WTC11 (cell line): ENCODE results near the gene HSDL2. TPM values are rescaled to one million over a fixed set of nuclear protein-coding genes. Genes with fewer than 3 reads are reported as not detected.

Experiments used
- KAT7 ChIP-seq: sonication (generic); formaldehyde crosslinking; IDR thresholded peaks from 2 replicates; pipeline ENCODE4 v1.8.1; 2023; ENCODE audit warnings: missing genetic modification reagents, mild to moderate bottlenecking, borderline replicate concordance
- MYBL2 ChIP-seq: sonication (generic); formaldehyde crosslinking; IDR thresholded peaks from 2 replicates; pipeline ENCODE4 v1.8.1; 2023; ENCODE audit warnings: mild to moderate bottlenecking, moderate library complexity, missing genetic modification reagents
- NR3C1 ChIP-seq: sonication (generic); formaldehyde crosslinking; conservative IDR thresholded peaks from 2 replicates; pipeline ENCODE4 v1.8.1; 2023; ENCODE audit warnings: low read depth, mild to moderate bottlenecking, missing genetic modification reagents
- total RNA-seq: library from RNA; stranded (reverse); gene quantifications from 3 replicates; pipeline ENCODE4 v1.2.3, GENCODE V29; 2021
- TF ChIP-seq, protein P1 (sequence below): fragments of 250-450 bp; sonication (Bioruptor Pico); IDR thresholded peaks from 2 replicates; pipeline ENCODE4 v1.9.0; 2021; ENCODE audit warnings: mild to moderate bottlenecking, borderline replicate concordance
- TF ChIP-seq, protein P2 (sequence below): sonication (generic); formaldehyde crosslinking; IDR thresholded peaks from 2 replicates; pipeline ENCODE4 v1.8.1; 2023; ENCODE audit warnings: mild to moderate bottlenecking, missing genetic modification reagents
- TF ChIP-seq, protein P3 (sequence below): sonication (generic); formaldehyde crosslinking; IDR thresholded peaks from 2 replicates; pipeline ENCODE4 v1.8.0; 2022; ENCODE audit warnings: mild to moderate bottlenecking, missing genetic modification reagents
- TF ChIP-seq, protein P4 (sequence below): sonication (generic); formaldehyde crosslinking; IDR thresholded peaks from 2 replicates; pipeline ENCODE4 v1.8.0; 2022; ENCODE audit warnings: mild to moderate bottlenecking, missing genetic modification reagents
- TF ChIP-seq, protein P5 (sequence below): sonication (generic); formaldehyde crosslinking; IDR thresholded peaks from 2 replicates; pipeline ENCODE4 v1.8.1; 2023; ENCODE audit warnings: mild to moderate bottlenecking, missing genetic modification reagents, moderate library complexity
- TF ChIP-seq, protein P6 (sequence below): sonication (generic); formaldehyde crosslinking; IDR thresholded peaks from 2 replicates; pipeline ENCODE4 v1.8.0; 2023; ENCODE audit warnings: missing genetic modification reagents, mild to moderate bottlenecking, borderline replicate concordance
- TF ChIP-seq, protein P7 (sequence below): sonication (generic); formaldehyde crosslinking; IDR thresholded peaks from 2 replicates; pipeline ENCODE4 v1.8.0; 2023; ENCODE audit warnings: mild to moderate bottlenecking, missing genetic modification reagents
- TF ChIP-seq, protein P8 (sequence below): sonication (generic); formaldehyde crosslinking; IDR thresholded peaks from 2 replicates; pipeline ENCODE4 v1.8.1; 2023; ENCODE audit warnings: mild to moderate bottlenecking, moderate library complexity, missing genetic modification reagents
- TF ChIP-seq, protein P9 (sequence below): sonication (generic); formaldehyde crosslinking; IDR thresholded peaks from 2 replicates; pipeline ENCODE4 v1.8.1; 2023; ENCODE audit warnings: mild to moderate bottlenecking, missing genetic modification reagents, moderate library complexity
- TF ChIP-seq, protein P10 (sequence below): sonication (generic); formaldehyde crosslinking; IDR thresholded peaks from 2 replicates; pipeline ENCODE4 v1.8.1; 2022; ENCODE audit warnings: low read depth, mild to moderate bottlenecking, moderate library complexity, missing genetic modification reagents, borderline replicate concordance

Gene HSDL2
- total RNA-seq, 1 experiment from 2014 or later: 13.8 TPM

DNA sequence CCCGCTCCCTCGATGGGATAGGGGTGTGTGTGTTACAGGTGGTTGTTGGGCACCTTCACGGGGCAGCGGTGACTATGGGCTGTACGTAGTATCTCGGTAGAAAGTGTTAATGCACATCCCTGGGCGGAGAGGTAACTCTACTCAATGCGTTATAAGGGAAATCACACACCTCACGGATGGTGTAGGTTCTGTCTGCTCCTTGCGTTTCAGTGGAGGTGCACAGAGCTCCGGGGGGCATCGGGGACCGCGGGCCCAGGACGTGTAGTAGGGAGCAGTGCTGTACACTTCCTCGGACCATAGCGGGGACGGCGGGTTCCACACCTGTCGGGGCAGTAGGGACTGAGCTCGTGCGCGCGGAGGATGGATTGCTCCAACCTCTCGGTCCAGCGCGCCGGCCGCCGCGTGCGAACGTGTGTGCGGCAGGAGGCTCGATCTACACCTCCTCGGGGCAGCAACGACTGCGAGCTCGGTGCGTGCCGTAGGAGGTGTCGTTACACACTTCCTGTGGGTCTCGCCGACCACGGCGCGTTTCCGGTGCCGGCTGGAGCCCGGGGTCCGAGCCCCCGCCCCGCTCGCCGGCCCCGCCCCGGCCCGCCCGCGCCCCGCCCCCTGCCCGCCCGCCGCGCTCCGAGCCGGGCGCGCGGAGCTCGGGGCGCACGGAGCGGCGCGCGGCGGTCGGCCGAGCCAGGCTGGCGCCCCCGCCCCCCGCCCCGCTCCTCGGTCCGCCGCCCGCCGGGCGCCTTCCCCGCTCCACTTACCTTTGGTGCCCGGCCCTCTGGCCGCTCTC is 106.5 kb downstream of the HSDL2 start, which contains the start of gene KIAA1958 (continued):
- TF ChIP-seq, protein P1, sequence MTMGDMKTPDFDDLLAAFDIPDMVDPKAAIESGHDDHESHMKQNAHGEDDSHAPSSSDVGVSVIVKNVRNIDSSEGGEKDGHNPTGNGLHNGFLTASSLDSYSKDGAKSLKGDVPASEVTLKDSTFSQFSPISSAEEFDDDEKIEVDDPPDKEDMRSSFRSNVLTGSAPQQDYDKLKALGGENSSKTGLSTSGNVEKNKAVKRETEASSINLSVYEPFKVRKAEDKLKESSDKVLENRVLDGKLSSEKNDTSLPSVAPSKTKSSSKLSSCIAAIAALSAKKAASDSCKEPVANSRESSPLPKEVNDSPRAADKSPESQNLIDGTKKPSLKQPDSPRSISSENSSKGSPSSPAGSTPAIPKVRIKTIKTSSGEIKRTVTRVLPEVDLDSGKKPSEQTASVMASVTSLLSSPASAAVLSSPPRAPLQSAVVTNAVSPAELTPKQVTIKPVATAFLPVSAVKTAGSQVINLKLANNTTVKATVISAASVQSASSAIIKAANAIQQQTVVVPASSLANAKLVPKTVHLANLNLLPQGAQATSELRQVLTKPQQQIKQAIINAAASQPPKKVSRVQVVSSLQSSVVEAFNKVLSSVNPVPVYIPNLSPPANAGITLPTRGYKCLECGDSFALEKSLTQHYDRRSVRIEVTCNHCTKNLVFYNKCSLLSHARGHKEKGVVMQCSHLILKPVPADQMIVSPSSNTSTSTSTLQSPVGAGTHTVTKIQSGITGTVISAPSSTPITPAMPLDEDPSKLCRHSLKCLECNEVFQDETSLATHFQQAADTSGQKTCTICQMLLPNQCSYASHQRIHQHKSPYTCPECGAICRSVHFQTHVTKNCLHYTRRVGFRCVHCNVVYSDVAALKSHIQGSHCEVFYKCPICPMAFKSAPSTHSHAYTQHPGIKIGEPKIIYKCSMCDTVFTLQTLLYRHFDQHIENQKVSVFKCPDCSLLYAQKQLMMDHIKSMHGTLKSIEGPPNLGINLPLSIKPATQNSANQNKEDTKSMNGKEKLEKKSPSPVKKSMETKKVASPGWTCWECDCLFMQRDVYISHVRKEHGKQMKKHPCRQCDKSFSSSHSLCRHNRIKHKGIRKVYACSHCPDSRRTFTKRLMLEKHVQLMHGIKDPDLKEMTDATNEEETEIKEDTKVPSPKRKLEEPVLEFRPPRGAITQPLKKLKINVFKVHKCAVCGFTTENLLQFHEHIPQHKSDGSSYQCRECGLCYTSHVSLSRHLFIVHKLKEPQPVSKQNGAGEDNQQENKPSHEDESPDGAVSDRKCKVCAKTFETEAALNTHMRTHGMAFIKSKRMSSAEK (CRISPR knock-in tag): no peak
- peak; percentile 77 for TF ChIP-seq MYBL2 (CRISPR knock-in tag)
- TF ChIP-seq, protein P2, sequence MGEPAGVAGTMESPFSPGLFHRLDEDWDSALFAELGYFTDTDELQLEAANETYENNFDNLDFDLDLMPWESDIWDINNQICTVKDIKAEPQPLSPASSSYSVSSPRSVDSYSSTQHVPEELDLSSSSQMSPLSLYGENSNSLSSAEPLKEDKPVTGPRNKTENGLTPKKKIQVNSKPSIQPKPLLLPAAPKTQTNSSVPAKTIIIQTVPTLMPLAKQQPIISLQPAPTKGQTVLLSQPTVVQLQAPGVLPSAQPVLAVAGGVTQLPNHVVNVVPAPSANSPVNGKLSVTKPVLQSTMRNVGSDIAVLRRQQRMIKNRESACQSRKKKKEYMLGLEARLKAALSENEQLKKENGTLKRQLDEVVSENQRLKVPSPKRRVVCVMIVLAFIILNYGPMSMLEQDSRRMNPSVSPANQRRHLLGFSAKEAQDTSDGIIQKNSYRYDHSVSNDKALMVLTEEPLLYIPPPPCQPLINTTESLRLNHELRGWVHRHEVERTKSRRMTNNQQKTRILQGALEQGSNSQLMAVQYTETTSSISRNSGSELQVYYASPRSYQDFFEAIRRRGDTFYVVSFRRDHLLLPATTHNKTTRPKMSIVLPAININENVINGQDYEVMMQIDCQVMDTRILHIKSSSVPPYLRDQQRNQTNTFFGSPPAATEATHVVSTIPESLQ (CRISPR knock-in tag): no peak
- TF ChIP-seq, protein P3, sequence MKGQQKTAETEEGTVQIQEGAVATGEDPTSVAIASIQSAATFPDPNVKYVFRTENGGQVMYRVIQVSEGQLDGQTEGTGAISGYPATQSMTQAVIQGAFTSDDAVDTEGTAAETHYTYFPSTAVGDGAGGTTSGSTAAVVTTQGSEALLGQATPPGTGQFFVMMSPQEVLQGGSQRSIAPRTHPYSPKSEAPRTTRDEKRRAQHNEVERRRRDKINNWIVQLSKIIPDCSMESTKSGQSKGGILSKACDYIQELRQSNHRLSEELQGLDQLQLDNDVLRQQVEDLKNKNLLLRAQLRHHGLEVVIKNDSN (CRISPR knock-in tag): peak; percentile 64
- TF ChIP-seq, protein P4, sequence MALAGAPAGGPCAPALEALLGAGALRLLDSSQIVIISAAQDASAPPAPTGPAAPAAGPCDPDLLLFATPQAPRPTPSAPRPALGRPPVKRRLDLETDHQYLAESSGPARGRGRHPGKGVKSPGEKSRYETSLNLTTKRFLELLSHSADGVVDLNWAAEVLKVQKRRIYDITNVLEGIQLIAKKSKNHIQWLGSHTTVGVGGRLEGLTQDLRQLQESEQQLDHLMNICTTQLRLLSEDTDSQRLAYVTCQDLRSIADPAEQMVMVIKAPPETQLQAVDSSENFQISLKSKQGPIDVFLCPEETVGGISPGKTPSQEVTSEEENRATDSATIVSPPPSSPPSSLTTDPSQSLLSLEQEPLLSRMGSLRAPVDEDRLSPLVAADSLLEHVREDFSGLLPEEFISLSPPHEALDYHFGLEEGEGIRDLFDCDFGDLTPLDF: no peak
- TF ChIP-seq, protein P5, sequence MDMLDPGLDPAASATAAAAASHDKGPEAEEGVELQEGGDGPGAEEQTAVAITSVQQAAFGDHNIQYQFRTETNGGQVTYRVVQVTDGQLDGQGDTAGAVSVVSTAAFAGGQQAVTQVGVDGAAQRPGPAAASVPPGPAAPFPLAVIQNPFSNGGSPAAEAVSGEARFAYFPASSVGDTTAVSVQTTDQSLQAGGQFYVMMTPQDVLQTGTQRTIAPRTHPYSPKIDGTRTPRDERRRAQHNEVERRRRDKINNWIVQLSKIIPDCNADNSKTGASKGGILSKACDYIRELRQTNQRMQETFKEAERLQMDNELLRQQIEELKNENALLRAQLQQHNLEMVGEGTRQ (CRISPR knock-in tag): no peak
- TF ChIP-seq, protein P6, sequence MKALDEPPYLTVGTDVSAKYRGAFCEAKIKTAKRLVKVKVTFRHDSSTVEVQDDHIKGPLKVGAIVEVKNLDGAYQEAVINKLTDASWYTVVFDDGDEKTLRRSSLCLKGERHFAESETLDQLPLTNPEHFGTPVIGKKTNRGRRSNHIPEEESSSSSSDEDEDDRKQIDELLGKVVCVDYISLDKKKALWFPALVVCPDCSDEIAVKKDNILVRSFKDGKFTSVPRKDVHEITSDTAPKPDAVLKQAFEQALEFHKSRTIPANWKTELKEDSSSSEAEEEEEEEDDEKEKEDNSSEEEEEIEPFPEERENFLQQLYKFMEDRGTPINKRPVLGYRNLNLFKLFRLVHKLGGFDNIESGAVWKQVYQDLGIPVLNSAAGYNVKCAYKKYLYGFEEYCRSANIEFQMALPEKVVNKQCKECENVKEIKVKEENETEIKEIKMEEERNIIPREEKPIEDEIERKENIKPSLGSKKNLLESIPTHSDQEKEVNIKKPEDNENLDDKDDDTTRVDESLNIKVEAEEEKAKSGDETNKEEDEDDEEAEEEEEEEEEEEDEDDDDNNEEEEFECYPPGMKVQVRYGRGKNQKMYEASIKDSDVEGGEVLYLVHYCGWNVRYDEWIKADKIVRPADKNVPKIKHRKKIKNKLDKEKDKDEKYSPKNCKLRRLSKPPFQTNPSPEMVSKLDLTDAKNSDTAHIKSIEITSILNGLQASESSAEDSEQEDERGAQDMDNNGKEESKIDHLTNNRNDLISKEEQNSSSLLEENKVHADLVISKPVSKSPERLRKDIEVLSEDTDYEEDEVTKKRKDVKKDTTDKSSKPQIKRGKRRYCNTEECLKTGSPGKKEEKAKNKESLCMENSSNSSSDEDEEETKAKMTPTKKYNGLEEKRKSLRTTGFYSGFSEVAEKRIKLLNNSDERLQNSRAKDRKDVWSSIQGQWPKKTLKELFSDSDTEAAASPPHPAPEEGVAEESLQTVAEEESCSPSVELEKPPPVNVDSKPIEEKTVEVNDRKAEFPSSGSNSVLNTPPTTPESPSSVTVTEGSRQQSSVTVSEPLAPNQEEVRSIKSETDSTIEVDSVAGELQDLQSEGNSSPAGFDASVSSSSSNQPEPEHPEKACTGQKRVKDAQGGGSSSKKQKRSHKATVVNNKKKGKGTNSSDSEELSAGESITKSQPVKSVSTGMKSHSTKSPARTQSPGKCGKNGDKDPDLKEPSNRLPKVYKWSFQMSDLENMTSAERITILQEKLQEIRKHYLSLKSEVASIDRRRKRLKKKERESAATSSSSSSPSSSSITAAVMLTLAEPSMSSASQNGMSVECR (CRISPR knock-in tag): peak; percentile 89
- TF ChIP-seq, protein P7, sequence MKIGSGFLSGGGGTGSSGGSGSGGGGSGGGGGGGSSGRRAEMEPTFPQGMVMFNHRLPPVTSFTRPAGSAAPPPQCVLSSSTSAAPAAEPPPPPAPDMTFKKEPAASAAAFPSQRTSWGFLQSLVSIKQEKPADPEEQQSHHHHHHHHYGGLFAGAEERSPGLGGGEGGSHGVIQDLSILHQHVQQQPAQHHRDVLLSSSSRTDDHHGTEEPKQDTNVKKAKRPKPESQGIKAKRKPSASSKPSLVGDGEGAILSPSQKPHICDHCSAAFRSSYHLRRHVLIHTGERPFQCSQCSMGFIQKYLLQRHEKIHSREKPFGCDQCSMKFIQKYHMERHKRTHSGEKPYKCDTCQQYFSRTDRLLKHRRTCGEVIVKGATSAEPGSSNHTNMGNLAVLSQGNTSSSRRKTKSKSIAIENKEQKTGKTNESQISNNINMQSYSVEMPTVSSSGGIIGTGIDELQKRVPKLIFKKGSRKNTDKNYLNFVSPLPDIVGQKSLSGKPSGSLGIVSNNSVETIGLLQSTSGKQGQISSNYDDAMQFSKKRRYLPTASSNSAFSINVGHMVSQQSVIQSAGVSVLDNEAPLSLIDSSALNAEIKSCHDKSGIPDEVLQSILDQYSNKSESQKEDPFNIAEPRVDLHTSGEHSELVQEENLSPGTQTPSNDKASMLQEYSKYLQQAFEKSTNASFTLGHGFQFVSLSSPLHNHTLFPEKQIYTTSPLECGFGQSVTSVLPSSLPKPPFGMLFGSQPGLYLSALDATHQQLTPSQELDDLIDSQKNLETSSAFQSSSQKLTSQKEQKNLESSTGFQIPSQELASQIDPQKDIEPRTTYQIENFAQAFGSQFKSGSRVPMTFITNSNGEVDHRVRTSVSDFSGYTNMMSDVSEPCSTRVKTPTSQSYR (CRISPR knock-in tag): peak; percentile 92
- peak; percentile 91; the same call in 1 of the 2 replicates for TF ChIP-seq KAT7 (CRISPR knock-in tag)
- TF ChIP-seq, protein P8, sequence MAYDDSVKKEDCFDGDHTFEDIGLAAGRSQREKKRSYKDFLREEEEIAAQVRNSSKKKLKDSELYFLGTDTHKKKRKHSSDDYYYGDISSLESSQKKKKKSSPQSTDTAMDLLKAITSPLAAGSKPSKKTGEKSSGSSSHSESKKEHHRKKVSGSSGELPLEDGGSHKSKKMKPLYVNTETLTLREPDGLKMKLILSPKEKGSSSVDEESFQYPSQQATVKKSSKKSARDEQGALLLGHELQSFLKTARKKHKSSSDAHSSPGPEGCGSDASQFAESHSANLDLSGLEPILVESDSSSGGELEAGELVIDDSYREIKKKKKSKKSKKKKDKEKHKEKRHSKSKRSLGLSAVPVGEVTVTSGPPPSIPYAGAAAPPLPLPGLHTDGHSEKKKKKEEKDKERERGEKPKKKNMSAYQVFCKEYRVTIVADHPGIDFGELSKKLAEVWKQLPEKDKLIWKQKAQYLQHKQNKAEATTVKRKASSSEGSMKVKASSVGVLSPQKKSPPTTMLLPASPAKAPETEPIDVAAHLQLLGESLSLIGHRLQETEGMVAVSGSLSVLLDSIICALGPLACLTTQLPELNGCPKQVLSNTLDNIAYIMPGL: no peak
- TF ChIP-seq, protein P9, sequence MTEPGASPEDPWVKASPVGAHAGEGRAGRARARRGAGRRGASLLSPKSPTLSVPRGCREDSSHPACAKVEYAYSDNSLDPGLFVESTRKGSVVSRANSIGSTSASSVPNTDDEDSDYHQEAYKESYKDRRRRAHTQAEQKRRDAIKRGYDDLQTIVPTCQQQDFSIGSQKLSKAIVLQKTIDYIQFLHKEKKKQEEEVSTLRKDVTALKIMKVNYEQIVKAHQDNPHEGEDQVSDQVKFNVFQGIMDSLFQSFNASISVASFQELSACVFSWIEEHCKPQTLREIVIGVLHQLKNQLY (CRISPR knock-in tag): no peak
- TF ChIP-seq, protein P10, sequence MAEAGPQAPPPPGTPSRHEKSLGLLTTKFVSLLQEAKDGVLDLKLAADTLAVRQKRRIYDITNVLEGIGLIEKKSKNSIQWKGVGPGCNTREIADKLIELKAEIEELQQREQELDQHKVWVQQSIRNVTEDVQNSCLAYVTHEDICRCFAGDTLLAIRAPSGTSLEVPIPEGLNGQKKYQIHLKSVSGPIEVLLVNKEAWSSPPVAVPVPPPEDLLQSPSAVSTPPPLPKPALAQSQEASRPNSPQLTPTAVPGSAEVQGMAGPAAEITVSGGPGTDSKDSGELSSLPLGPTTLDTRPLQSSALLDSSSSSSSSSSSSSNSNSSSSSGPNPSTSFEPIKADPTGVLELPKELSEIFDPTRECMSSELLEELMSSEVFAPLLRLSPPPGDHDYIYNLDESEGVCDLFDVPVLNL (CRISPR knock-in tag): no peak
- no peak for TF ChIP-seq NR3C1
